Glutamatergic neuron (in vitro differentiated cells): Measurements from ENCODE around the gene ERVMER34-1. TPM values are rescaled to one million over a fixed set of nuclear protein-coding genes. Genes with fewer than 3 reads are reported as not detected.

Experiments used
- DNase-seq: peaks from one replicate; pipeline ENCODE4 v3.0.0; 2022
- H3K27ac Mint-ChIP-seq: one replicate; pipeline ENCODE4 v1.8.0; 2020; ENCODE audit warnings: mild to moderate bottlenecking, mixed read lengths, inconsistent platforms; ENCODE audit not compliant: unreplicated experiment
- H3K27me3 Mint-ChIP-seq: one replicate; pipeline ENCODE4 v1.8.0; 2020; ENCODE audit warnings: mild to moderate bottlenecking, moderate library complexity, mixed read lengths, inconsistent platforms; ENCODE audit not compliant: unreplicated experiment
- H3K36me3 Mint-ChIP-seq: one replicate; pipeline ENCODE4 v1.8.0; 2020; ENCODE audit warnings: mild to moderate bottlenecking, mixed read lengths, inconsistent platforms; ENCODE audit not compliant: unreplicated experiment
- H3K4me1 Mint-ChIP-seq: one replicate; pipeline ENCODE4 v1.8.0; 2020; ENCODE audit warnings: mild to moderate bottlenecking, low read depth, mixed read lengths, inconsistent platforms; ENCODE audit not compliant: unreplicated experiment
- H3K4me3 Mint-ChIP-seq: one replicate; pipeline ENCODE4 v1.8.0; 2020; ENCODE audit warnings: mild to moderate bottlenecking, mixed read lengths, inconsistent platforms; ENCODE audit not compliant: unreplicated experiment
- H3K9me3 Mint-ChIP-seq: one replicate; pipeline ENCODE4 v1.8.0; 2020; ENCODE audit warnings: mild to moderate bottlenecking, moderate library complexity, mixed read lengths, inconsistent platforms; ENCODE audit not compliant: unreplicated experiment
- CTCF ChIP-seq: fragments of 200-600 bp; sonication (generic); IDR thresholded peaks from one replicate; pipeline ENCODE4 v1.5.0; 2021; ENCODE audit not compliant: partially characterized antibody, unreplicated experiment
- total RNA-seq: library from RNA; stranded (reverse); fragmentation: NEBNext Ultra II Directional; extraction: Animal tissue kit (Norgen Biotek cat#: 25700); gene quantifications from one replicate; pipeline ENCODE4 v1.2.1, GENCODE V29; 2021; ENCODE audit not compliant: unreplicated experiment

The ERVMER34-1 gene
- total RNA-seq, 1 donor from 2014 or later = not detected

- no peak for TF ChIP-seq CTCF
- peaks cover 16% of the 10 kb centered on the region for H3K4me1 Mint-ChIP-seq
- DNase-seq = no peak
- H3K27me3 Mint-ChIP-seq = no peaks in the 10 kb centered on the region
- H3K36me3 Mint-ChIP-seq = no peaks in the 10 kb centered on the region
- peaks cover 11% of the 10 kb centered on the region for H3K9me3 Mint-ChIP-seq
- H3K4me3 Mint-ChIP-seq = peak overlapping the region; percentile 87
- H3K27ac Mint-ChIP-seq = peak overlapping the region; percentile 94
Measured at GRCh38 chr4:52711834-52712250, 39.4 kb downstream of the ERVMER34-1 start.

- Mint-ChIP-seq H3K4me1 (peaks cover 16% of the 10 kb centered on the region), H3K9me3 (peaks cover 9% of the 10 kb centered on the region), H3K4me3 (peak overlapping the region; percentile 87), H3K36me3 (no peaks in the 10 kb centered on the region), H3K27ac (peak overlapping the region; percentile 94), H3K27me3 (no peaks in the 10 kb centered on the region)
- no peak for DNase-seq
- no peak for TF ChIP-seq CTCF
Measured at GRCh38 chr4:52711272-52711671, 40.0 kb downstream of the ERVMER34-1 start.

GRCh38 chr4:52709155-52709554 lies 42.1 kb downstream of the ERVMER34-1 start:
- no peaks in the 10 kb centered on the region for H3K36me3 Mint-ChIP-seq
- DNase-seq = no peak
- no peak overlapping the region for H3K27ac Mint-ChIP-seq
- peaks cover 8% of the 10 kb centered on the region for H3K4me1 Mint-ChIP-seq
- TF ChIP-seq CTCF = no peak
- no peak overlapping the region for H3K4me3 Mint-ChIP-seq
- H3K27me3 Mint-ChIP-seq = no peaks in the 10 kb centered on the region
- peaks cover 7% of the 10 kb centered on the region for H3K9me3 Mint-ChIP-seq

- H3K27me3 Mint-ChIP-seq = no peaks in the 10 kb centered on the region
- DNase-seq = no peak
- H3K4me1 Mint-ChIP-seq = peaks cover 1% of the 10 kb centered on the region
- H3K4me3 Mint-ChIP-seq = no peak overlapping the region
- TF ChIP-seq CTCF = no peak
- H3K27ac Mint-ChIP-seq = no peak overlapping the region
- no peaks in the 10 kb centered on the region for H3K9me3 Mint-ChIP-seq
- no peaks in the 10 kb centered on the region for H3K36me3 Mint-ChIP-seq
Measured at GRCh38 chr4:52704661-52705060, 46.6 kb downstream of the ERVMER34-1 start.

GRCh38 chr4:52704133-52704532 lies 47.1 kb downstream of the ERVMER34-1 start:
- Mint-ChIP-seq H3K27me3 (no peaks in the 10 kb centered on the region), H3K4me3 (no peak overlapping the region), H3K27ac (no peak overlapping the region), H3K9me3 (no peaks in the 10 kb centered on the region), H3K4me1 (peaks cover 1% of the 10 kb centered on the region), H3K36me3 (no peaks in the 10 kb centered on the region)
- no peak for DNase-seq
- no peak for TF ChIP-seq CTCF
